IPS-15b (cell line): Measurements from ENCODE around the gene FBXO45.
"Not testable (repeated sequence)": the region's sequence is repeated elsewhere in the genome, so short reads cannot be mapped to it uniquely, and the experiment has no call there.

Experiments
- H3K27me3 ChIP-seq: one replicate; pipeline ENCODE4 v1.6.1; 2013; ENCODE audit warnings: low read length; ENCODE audit not compliant: control insufficient read depth, insufficient read depth
- H3K36me3 ChIP-seq: one replicate; pipeline ENCODE4 v1.6.1; 2013; ENCODE audit warnings: low read length; ENCODE audit not compliant: control insufficient read depth, insufficient read depth
- H3K4me1 ChIP-seq: one replicate; pipeline ENCODE4 v1.6.1; 2013; ENCODE audit warnings: mild to moderate bottlenecking, low read length; ENCODE audit not compliant: control insufficient read depth, insufficient read depth
- H3K4me3 ChIP-seq: one replicate; pipeline ENCODE4 v1.5.1; 2013; ENCODE audit warnings: low read depth, low read length
- H3K9ac ChIP-seq: one replicate; pipeline ENCODE4 v1.6.1; 2013; ENCODE audit warnings: low read depth, mild to moderate bottlenecking, low read length
- H3K9me3 ChIP-seq: one replicate; pipeline ENCODE4 v1.6.1; 2013; ENCODE audit warnings: mild to moderate bottlenecking, low read length; ENCODE audit not compliant: control insufficient read depth, insufficient read depth

The FBXO45 gene

GRCh38 chr3:196568246-196569002 is at the start of gene FBXO45, which contains the start of gene WDR53:
FBXO45 (plus strand) TSS chr3:196568660; CDS start chr3:196568985, 325 bp downstream.
WDR53 (minus strand) TSS chr3:196568554; CDS start chr3:196561475, 7,079 bp downstream.
- H3K36me3 ChIP-seq = peaks cover 6% of the 10 kb centered on the region
- no peaks in the 10 kb centered on the region for H3K27me3 ChIP-seq
- no peaks in the 10 kb centered on the region for H3K9me3 ChIP-seq
- peaks cover 6% of the 10 kb centered on the region for H3K4me1 ChIP-seq
- H3K4me3 ChIP-seq = peak within 1 kb of the TSS; percentile 100
- H3K9ac ChIP-seq = peak within 1 kb of the TSS; percentile 93

- Histone ChIP-seq H3K4me1 (no peaks in the 10 kb centered on the region), H3K27me3 (no peaks in the 10 kb centered on the region), H3K9me3 (peaks cover 19% of the 10 kb centered on the region), H3K36me3 (no peaks in the 10 kb centered on the region), H3K4me3 (no peak overlapping the region), H3K9ac (no peak overlapping the region)
Observed at GRCh38 chr3:196518966-196519717, 49.3 kb upstream of the FBXO45 start.

- Histone ChIP-seq H3K4me1 (no peaks in the 10 kb centered on the region), H3K36me3 (no peaks in the 10 kb centered on the region), H3K9me3 (peaks cover 19% of the 10 kb centered on the region), H3K4me3 (no peak overlapping the region), H3K27me3 (no peaks in the 10 kb centered on the region), H3K9ac (no peak overlapping the region)
Observed at GRCh38 chr3:196519718-196520082, 48.8 kb upstream of the FBXO45 start.

GRCh38 chr3:196521291-196521690 is 47.2 kb upstream of the FBXO45 start:
- H3K9ac ChIP-seq, H3K27me3 ChIP-seq, H3K4me3 ChIP-seq, H3K4me1 ChIP-seq, H3K36me3 ChIP-seq: not testable (repeated sequence)
- peaks cover 19% of the 10 kb centered on the region for H3K9me3 ChIP-seq

GRCh38 chr3:196523841-196524240 is 44.6 kb upstream of the FBXO45 start:
- no peaks in the 10 kb centered on the region for H3K27me3 ChIP-seq
- H3K9ac ChIP-seq = no peak overlapping the region
- peaks cover 15% of the 10 kb centered on the region for H3K9me3 ChIP-seq
- no peaks in the 10 kb centered on the region for H3K4me1 ChIP-seq
- no peaks in the 10 kb centered on the region for H3K36me3 ChIP-seq
- no peak overlapping the region for H3K4me3 ChIP-seq

- Histone ChIP-seq H3K4me3 (no peak overlapping the region), H3K4me1 (no peaks in the 10 kb centered on the region), H3K36me3 (no peaks in the 10 kb centered on the region), H3K9me3 (peaks cover 10% of the 10 kb centered on the region), H3K9ac (no peak overlapping the region), H3K27me3 (no peaks in the 10 kb centered on the region)
Observed at GRCh38 chr3:196524527-196524926, 43.9 kb upstream of the FBXO45 start.

- Histone ChIP-seq H3K27me3 (no peaks in the 10 kb centered on the region), H3K4me3 (no peak overlapping the region), H3K36me3 (no peaks in the 10 kb centered on the region), H3K9ac (no peak overlapping the region), H3K4me1 (no peaks in the 10 kb centered on the region), H3K9me3 (peaks cover 5% of the 10 kb centered on the region)
Observed at GRCh38 chr3:196525141-196525540, 43.3 kb upstream of the FBXO45 start.

- H3K9ac ChIP-seq = peak overlapping the region; percentile 66
- H3K4me3 ChIP-seq = peak overlapping the region; percentile 54
- no peaks in the 10 kb centered on the region for H3K9me3 ChIP-seq
- no peaks in the 10 kb centered on the region for H3K27me3 ChIP-seq
- no peaks in the 10 kb centered on the region for H3K4me1 ChIP-seq
- no peaks in the 10 kb centered on the region for H3K36me3 ChIP-seq
Observed at GRCh38 chr3:196528639-196529233, 39.7 kb upstream of the FBXO45 start.

- no peaks in the 10 kb centered on the region for H3K9me3 ChIP-seq
- H3K9ac ChIP-seq = no peak overlapping the region
- H3K36me3 ChIP-seq = no peaks in the 10 kb centered on the region
- no peaks in the 10 kb centered on the region for H3K4me1 ChIP-seq
- H3K27me3 ChIP-seq = no peaks in the 10 kb centered on the region
- H3K4me3 ChIP-seq = no peak overlapping the region
Observed at GRCh38 chr3:196531418-196531817, 37.0 kb upstream of the FBXO45 start.

GRCh38 chr3:196533260-196533681 is 35.2 kb upstream of the FBXO45 start:
- no peaks in the 10 kb centered on the region for H3K9me3 ChIP-seq
- H3K36me3 ChIP-seq = no peaks in the 10 kb centered on the region
- no peak overlapping the region for H3K4me3 ChIP-seq
- H3K4me1 ChIP-seq = no peaks in the 10 kb centered on the region
- no peaks in the 10 kb centered on the region for H3K27me3 ChIP-seq
- no peak overlapping the region for H3K9ac ChIP-seq

GRCh38 chr3:196537319-196537984 is 31.0 kb upstream of the FBXO45 start:
- no peaks in the 10 kb centered on the region for H3K36me3 ChIP-seq
- H3K27me3 ChIP-seq = no peaks in the 10 kb centered on the region
- H3K4me1 ChIP-seq = no peaks in the 10 kb centered on the region
- H3K9me3 ChIP-seq = no peaks in the 10 kb centered on the region
- H3K4me3 ChIP-seq = no peak overlapping the region
- H3K9ac ChIP-seq = no peak overlapping the region
